Measurements from ENCODE around the gene MACROD2. TPM values are rescaled to one million over a fixed set of nuclear protein-coding genes. Genes with fewer than 3 reads are reported as not detected.

Gene MACROD2
- total RNA-seq, 2 donors from 2014 or later: 0.94 to 10.4 TPM

GRCh38 chr20:15063081-15063480, 1067.8 kb downstream of the MACROD2 start:
- Histone ChIP-seq H3K4me3 (no peak overlapping the region), H3K36me3 (no peaks in the 10 kb centered on the region), H3K27ac (no peak overlapping the region), H3K4me1 (no peaks in the 10 kb centered on the region), H3K9me3 (no peaks in the 10 kb centered on the region), H3K27me3 (no peaks in the 10 kb centered on the region)
- DNase-seq (ENCODE audit: low spot score): no peak
- TF ChIP-seq CTCF (IDR thresholded peaks at IDR 0.05): no peak

GRCh38 chr20:15064741-15065140, 1069.4 kb downstream of the MACROD2 start:
- no peaks in the 10 kb centered on the region for H3K27me3 ChIP-seq
- H3K4me1 ChIP-seq: no peaks in the 10 kb centered on the region
- DNase-seq (ENCODE audit: low spot score): no peak
- no peaks in the 10 kb centered on the region for H3K36me3 ChIP-seq
- no peak overlapping the region for H3K4me3 ChIP-seq
- TF ChIP-seq CTCF (IDR thresholded peaks at IDR 0.05): no peak
- H3K9me3 ChIP-seq: no peaks in the 10 kb centered on the region
- no peak overlapping the region for H3K27ac ChIP-seq

- TF ChIP-seq CTCF (IDR thresholded peaks at IDR 0.05): no peak
- Histone ChIP-seq H3K27ac (no peak overlapping the region), H3K9me3 (no peaks in the 10 kb centered on the region), H3K27me3 (no peaks in the 10 kb centered on the region), H3K4me1 (no peaks in the 10 kb centered on the region), H3K36me3 (no peaks in the 10 kb centered on the region), H3K4me3 (no peak overlapping the region)
- DNase-seq (ENCODE audit: low spot score): no peak
Measured at GRCh38 chr20:15065794-15066193, 1070.5 kb downstream of the MACROD2 start.

- Histone ChIP-seq H3K27ac (no peak overlapping the region), H3K9me3 (no peaks in the 10 kb centered on the region), H3K4me3 (no peak overlapping the region), H3K4me1 (no peaks in the 10 kb centered on the region), H3K27me3 (no peaks in the 10 kb centered on the region), H3K36me3 (no peaks in the 10 kb centered on the region)
- TF ChIP-seq CTCF (IDR thresholded peaks at IDR 0.05): no peak
- DNase-seq (ENCODE audit: low spot score): no peak
Measured at GRCh38 chr20:15068486-15068885, 1073.2 kb downstream of the MACROD2 start.

GRCh38 chr20:15069355-15069754, 1074.0 kb downstream of the MACROD2 start:
- no peak overlapping the region for H3K4me3 ChIP-seq
- H3K9me3 ChIP-seq: no peaks in the 10 kb centered on the region
- no peak overlapping the region for H3K27ac ChIP-seq
- H3K4me1 ChIP-seq: no peaks in the 10 kb centered on the region
- H3K27me3 ChIP-seq: no peaks in the 10 kb centered on the region
- no peak for DNase-seq (ENCODE audit: low spot score)
- TF ChIP-seq CTCF (IDR thresholded peaks at IDR 0.05): no peak
- H3K36me3 ChIP-seq: no peaks in the 10 kb centered on the region

GRCh38 chr20:15071085-15071808, 1075.9 kb downstream of the MACROD2 start:
- H3K27me3 ChIP-seq: no peaks in the 10 kb centered on the region
- H3K27ac ChIP-seq: no peak overlapping the region
- H3K36me3 ChIP-seq: no peaks in the 10 kb centered on the region
- no peaks in the 10 kb centered on the region for H3K4me1 ChIP-seq
- no peak for DNase-seq (ENCODE audit: low spot score)
- no peaks in the 10 kb centered on the region for H3K9me3 ChIP-seq
- TF ChIP-seq CTCF (IDR thresholded peaks at IDR 0.05): no peak
- H3K4me3 ChIP-seq: no peak overlapping the region

Data from right atrium auricular region (tissue), 2 donors.